HG02884 (cell line): ENCODE results near the gene CCDC187.

ENCODE experiments used
- ATAC-seq: cut with Tn5 transposase; IDR thresholded peaks from one replicate; pipeline ENCODE4 v1.9.1; 2021; ENCODE audit warnings: mild to moderate bottlenecking, moderate library complexity; ENCODE audit not compliant: unreplicated experiment

CCDC187 gene

DNA sequence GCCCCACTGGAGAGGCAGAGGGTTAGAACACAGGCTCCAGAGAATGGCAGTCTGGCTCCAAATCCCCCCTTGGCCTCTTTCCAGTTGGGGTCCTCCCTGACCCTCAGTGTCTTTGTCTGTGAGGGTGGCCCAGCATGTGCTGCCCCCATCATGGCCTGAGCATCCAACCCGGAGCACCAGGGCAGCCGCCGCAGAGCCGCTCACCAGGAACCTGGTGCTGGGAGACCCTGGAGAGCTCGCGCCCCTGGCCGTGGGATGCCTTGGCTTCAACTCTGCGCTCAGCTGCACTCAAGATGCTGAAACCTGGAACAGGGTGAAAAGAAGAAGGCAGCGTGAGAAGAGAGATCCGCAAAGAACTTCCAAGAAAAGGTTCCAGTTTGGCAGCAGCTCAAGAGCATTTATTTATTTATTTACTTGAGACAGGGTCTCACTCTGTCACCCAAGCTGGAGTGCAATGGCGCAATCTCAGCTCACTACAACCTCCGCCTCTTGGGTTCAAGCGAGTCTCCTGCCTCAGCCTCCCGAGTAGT, 3.8 kb downstream of the CCDC187 start:
- ATAC-seq, result no peak

DNA sequence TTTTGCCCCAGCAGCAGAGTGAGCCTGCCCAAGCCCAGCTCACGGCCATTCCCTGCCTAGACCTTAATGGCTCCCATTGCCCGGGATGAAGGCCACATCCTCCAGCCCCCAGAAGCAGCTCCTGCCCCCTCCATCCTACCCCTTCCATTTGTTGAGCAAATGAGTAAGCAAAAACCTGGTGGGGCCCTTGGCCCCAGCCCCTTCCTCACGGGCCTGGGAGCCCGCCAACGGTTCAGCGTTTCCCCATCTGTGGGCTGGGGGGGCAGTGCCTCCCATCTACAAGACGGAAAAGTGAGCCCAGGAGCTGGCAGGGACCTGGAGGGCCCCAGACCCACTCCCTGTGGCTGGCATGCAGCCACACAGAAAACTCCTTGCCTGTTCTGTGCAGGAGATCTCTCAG, 4.4 kb downstream of the CCDC187 start:
- no peak for ATAC-seq

DNA sequence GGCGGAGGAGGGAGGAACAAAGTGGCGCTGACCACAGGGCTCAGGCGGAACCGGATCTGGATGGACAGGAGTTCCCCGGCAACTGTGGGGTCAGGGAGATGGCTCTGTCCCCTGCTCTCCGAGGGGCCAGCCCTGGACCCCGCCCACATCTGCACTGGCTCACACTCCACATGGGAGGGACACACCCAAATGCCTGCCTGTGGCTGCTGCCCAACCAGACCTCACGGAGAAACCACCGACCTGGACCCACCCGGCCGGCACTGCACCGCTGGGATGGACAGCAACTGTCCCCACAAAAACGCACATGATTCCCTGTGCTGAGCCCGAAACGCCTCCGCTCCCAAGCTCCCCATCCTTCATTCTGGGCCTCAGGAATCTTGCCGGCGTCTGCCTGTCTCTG, 4.8 kb downstream of the CCDC187 start:
- ATAC-seq, result no peak

DNA sequence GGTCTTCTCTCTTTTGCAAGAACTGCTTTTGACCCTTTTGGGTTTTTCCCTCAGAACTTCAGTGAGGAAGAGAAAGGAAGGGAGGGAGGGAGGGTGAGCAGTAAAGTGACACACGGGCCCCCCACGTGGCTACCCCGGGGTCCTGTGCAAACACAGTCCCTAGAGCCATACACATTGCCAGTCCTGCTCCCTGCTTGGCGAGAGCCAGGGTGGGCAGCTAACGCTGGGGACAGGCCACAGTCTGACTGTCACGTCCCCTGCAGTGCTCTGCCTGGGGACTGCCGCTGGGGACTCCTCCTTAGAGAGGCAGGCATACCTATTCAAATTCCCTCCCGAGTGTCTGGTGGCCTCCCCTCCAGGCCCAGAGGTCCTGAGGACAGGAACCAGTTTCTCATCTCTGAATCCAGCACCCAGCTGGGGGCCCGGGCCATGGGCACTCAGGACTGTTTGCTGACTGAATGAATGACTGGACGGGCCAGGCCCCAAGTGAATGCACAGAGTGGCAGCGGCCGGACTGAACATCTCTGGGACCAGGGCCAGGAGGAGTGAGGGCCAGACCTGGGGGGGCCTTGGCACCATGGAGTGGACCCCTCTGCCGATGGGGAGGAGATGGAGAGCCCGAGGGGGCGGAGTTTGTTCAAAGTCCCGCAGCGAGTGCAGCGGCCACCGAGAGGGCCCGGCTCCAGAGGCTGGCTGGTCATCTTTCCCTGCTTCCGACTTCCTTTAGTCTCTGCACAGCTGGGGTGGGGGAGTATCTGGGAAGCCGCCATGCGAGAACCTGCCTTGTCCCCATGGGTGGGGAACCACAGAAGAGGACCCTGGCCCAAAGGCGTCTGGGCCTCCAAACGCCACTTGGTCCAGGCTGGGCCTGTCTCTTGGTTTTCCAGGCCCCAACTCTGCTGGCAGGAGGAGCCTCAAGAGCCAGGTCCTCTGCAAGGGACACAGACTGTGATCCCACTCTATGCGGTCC, 5.8 kb downstream of the CCDC187 start:
- ATAC-seq, result no peak

DNA sequence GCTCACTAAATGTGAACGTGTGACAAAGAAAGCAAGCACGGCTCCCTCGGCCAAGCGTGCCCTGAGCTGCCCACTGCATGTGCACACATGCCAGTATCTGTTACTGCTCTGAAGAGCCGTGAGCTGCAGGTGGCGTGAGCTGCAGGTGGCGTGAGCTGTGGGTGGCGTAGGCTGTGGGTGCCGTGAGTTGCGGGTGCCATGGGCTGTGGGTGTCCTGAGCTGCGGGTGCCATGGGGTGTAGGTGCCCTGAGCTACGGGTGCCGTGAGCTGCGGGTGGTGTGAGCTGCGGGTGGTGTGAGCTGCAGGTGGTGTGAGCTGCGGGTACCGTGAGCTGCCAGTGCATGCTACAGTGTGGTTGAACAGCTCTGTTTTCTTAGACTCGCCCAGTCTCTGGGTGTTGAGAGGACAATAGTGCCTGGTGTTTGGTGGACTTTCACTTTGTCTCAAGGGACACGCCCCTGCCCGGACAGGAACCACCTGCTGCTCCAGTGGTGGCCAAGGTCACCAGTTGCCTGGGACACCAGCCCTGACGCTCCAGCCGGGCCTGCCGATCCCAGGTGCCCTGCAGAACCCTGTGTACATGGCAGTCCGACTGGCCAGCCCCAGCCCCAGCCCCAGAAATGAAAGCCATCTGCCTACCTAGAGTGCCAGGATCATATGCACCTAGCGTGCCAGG, 6.7 kb downstream of the CCDC187 start:
- ATAC-seq, result no peak

DNA sequence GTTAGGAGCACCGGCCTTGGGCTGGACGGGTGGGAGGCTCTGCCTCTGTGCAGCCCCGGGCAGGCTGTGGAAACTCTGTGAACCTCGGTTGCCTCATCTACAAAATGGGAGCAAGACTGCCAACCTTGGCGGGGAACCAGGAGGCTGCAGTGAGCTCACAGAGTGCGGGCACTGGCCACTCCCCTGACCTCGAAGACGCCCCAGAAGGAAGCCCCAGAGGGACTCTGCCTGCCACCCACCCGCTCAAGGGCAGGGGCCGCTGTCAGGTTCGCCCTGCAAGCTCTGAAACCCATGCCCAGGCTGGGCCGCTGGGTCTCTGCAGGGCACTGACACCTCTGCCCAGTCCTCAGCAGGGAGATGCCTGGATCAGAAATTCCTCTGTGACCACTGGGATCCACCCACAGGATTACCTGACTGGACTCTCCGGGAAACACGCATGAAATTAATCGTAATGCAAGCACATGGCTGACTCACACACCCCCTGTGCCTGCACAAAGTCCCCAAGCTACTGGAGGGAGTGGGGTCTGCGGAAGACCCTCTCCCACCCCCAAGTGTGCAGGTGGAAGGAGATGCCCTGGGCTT, 7.4 kb downstream of the CCDC187 start:
- ATAC-seq, result no peak

DNA sequence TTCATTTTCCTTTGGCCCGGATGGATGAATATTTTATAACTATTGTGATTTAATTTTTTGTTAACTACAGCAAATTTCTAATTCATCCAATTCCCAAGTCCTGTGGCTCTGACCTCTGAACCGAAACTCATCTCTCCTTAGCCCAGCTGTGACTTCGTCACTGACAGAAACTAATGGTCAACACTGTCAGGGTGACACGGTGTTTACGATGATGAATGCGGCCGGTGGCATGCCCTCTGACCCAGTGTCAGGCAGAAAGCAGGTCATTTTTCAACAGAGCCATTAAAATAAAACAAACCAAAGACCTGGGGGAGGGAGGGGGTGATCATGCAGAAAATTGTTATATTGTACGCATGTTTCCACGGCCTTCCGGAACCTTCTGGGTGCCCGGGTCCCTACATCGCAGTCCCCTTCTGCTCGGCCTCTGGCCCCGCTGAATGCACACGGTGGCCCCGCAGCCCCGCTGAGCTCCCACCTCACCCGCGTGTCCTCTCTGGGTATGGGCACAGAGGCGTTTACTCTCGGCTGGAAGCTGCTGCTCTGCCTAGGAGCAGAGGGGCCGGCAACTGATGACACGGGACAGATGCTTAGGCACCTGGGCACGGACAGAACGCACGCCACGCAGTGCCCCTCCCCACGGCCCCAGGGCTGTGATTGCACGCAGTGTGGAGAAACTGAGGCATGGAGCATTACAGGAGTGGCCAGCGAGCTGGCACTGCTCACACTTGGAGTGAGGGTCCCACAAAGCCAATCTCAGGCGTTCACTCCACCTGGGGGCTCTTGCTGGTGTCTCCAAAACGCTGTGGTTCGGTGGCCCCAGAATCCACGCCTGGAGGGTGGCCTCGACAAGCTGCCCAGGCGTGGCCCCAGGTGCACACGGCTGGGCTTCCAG, 8.1 kb downstream of the CCDC187 start:
- no peak for ATAC-seq

DNA sequence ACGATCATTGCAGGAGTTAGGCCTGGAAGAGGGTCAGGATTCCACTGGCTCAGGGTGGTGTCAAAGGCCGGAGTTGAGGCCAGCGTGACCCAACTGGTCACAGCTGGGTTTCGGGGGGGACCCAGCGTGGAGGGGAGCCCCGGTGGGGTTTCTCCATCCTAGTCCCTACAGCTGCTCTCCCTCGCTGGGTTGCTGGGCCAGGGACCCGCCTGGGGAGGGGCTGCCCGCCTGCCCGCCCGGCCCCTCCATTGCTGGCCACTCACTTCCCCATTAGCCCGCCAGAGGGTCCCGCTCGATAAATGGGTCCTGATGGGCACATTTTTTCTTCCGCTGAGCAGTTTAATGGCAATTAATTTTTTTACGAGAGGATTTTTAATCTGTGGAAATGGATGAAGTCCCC, 8.8 kb downstream of the CCDC187 start:
- no peak for ATAC-seq

DNA sequence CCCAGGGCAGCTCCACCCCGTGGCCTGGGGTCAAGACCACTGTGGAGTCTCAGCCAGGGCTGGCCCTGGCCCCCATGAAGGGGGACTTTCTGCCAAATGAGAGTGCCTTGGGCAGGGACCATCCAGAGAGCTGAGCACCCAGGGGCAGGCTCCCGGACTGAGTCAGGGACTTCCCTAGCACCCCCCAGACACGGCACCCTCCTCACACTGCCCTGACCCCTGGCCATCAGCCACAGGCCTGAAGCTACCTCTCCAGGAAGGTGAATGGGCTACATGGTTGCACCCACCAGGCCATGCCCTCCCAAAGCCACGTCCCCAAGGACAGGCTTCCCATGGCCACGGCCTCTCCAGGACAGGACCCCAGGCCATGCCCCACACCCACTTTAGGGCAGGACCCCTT, 9.5 kb downstream of the CCDC187 start:
- ATAC-seq, result no peak

DNA sequence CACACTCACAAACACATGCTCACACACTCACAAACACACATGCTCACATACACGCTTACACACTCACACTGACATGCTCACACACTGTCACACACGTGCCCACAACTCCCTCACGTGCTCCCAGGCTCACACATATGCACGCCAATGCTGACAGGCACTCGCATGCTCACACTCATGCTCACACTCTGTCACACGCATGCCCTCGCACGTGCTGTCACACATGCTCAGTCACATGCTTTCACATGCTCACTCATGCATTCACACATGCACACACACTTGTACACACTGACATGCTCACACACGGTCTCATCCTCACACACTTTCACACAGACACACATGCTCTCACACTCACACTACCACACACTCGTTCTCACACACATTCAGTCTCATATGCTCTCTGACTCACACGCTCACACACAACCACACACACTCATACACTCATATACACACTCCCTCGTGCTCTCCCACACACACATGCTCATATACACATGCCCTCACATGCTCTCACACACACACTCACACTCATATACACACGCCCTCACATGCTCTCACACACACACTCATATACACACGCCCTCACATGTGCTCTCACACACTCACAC, 10.3 kb downstream of the CCDC187 start:
- ATAC-seq, result no peak

DNA sequence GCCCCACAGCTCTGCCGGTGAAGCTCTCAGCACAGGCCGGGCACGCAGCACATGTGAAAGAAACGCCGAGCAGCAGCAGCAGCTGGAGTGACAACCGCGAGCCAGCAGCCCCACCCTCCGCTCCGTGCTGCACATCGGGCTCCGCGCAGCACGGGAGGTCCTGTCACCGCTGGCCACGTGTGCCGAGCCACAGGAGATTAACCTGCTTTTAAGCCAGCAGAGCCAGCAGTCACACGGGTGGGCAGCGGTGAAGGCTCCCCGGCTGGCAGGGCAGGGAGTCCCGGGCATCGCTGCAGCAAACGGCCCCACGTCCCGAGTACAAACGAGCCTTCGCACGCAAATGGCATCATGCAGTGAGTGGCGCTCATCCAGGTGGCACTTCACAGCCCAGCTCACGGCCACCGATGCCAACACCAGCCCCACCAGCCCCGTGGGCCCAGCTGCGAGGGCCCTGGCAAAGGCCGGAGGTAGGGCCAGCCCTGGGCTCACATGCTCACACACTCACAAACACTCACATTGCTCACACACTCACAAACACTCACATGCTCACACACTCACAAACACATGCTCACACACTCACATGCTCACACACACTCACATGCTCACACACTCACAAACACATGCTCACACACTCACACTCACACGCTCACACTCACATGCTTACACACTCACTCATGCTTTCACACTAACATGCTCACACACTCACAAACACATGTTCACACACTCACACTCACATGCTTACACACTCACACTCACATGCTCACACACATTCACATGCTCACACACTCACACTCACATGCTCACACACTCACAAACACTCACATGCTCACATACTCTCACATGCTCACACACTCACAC, 11.1 kb downstream of the CCDC187 start:
- no peak for ATAC-seq

DNA sequence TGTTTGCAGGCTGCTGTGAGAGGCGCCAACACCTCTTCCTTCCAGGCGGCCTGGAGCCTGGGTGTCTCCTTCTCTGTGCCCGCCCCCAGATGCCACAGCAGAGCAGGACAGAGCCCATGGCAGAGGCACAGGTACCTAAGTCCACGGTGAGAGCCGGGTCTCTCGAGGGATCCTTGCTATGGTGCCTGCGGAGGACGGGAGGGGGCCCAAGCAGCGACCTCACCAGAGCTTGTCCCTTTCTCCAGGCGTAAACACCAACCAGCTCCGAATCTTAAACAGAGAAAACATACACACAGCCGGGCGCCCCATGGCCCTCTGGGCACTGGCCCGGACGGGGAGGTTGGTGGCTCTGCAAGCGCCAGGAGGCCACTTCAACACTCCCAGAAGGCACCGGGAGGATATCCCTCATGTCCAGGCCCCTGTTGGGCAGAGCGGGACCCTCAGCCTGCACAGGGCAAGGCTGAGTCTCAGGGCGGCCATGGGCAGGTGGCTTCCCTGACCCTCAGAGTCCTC, 11.8 kb downstream of the CCDC187 start:
- ATAC-seq, result no peak

DNA sequence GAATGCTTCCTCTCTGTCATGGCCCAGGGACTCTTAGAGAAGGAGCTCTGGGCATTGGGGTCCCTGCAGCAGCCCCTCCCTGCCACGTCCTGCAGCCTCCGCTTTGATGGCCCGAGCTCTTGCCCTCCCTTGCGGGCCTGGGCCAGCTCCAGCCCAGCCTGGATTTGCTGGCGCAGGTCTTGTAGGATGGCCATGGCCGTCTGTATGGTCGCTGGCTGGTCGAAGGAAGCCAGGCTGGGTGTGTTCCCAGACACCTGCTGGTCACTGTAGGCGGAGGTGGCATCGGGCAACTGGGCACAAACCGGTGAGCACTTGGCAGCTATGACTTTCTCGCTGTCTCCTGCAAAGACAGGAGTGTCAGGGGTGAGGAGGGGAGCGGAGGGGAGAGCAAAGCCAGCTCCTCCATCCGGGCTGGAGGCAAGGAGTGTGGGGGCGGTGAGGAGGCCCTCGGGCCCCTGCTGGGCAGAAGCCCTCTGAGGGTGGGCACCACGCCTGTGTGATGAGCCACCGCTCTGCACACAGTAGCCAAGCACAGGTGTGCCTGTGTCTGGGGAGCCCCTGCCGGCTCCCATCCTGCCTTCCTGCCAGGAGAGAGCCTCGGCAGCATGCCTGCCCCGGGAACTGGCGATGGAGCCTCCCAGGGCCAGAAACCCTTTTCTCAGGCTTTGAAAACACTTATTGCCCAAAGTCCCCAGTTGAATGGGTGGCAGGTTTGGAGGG, 12.4 kb downstream of the CCDC187 start:
- no peak for ATAC-seq

DNA sequence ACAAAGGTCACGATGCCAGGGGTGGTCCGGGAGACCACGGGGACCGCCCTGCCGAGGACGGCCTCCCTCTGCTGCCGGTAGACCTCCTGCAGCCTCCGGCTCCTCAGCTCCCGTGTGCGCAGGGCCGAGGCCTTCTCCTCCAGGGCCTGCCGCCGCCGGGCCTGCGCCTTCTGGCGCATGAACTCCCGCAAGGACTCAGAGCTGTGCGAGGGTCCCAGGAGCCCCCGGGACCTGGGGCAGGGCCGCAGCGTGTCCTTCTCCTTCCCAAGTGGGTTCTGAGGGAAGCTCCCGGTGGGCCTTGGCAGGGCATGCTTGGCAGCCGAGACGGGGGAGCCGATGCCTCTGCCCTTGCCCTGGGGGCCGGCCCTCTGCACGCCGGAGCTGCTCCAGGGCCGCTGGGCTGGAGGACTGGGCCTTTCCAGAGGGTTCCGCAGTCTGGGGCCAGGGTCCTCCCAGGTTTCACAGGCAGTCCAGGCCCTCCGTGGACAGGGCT, 13.3 kb downstream of the CCDC187 start:
- ATAC-seq, result no peak

DNA sequence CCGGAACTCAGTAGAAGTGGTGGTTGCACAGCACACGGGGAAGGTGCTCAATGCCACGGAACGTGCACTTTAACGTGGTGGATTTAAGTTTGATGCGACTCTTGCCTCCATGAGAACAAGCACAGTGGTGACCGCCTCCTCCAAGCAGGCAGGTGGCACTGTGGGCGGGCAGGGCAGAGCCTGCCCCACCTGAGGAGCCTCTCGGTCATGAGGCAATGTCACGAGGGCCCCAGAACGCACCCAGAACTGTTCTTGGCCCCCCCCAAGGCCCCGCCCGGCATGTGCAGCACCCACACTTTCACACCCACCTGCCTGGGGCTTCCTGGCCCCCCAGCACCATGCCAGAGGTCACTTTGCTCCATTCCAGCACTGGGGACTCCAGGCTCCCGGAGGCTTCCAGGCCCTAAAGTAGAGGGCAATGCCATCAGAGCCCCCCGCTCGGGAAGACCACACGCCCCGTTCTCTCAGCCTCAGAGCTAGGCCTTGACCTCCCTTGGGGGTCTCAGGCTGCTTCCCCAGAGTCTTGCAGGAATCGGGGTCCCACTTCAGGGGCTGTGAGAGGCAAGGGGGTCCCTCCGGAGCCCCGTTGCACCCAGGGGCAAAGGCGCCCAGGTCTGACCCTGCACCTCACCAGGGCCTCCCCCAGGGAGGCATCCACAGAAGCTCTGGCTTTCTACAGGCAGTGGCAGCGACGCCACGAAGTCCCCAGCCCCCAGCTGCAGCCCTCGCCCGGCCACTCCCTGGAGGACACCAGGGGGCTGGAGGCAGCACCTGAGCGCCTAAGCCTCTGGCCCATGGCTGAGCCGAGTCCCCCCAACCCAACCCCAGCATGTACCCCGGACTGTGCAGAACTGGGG, 14.0 kb downstream of the CCDC187 start:
- no peak for ATAC-seq

DNA sequence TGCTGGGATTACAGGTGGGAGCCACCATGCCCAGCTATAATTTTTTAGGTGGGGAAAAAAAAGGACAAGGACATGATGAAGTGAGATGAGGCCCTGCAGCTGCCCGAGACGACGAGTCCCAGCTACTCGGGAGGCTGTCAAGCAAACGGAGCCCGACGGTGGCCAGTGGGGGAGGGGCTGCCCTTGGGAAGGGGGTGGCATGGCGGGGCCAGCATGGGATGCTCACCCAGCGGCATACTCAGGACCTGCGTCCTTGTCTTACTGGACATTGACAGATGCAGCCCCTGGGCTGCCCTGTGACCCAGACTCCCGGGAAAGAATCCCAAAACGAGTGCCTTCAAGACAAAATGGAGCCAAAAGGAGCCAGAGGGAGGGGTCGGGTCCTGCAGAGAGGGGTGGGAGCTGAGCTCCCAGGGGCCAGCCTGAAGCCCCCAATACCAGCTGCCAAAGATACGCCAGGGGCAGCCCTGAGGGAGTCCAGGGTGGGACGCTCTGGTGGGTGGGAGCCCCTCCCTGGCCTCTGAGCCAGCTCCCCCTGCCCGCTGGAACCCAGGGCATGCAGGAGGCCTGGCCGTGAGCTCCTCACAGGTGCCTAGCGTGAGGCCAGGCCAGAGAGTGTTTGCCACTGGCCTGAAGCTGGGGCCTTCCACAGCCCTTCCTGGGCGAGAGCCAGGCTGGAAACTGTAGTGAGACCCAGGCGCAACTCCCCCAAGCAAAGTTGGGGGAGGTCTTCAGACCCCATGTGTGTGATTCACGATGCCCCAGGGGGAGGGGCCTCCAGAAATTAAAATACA, 15.7 kb downstream of the CCDC187 start:
- ATAC-seq, result no peak

DNA sequence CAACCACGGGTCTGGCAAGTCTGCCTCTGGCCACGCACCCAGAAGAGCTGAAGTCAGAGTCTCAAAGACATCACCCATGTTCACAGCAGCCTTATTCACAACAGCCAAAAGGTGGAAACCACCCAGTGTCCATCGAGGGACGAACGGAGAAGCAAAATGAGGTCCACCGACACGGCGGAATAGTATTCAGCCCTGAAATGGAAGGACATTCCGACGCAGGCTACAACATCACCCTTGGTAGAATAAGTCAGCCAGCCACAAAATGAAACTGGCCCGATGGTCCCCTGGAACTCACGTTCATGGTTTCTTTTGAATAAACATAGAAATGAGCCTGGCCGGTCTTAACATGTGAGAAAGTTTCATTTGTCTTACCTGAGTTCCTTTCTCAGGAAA, 16.9 kb downstream of the CCDC187 start:
- no peak for ATAC-seq
